H9 (cell line): Measurements from ENCODE around the gene SYT9. TPM values are rescaled to one million over a fixed set of nuclear protein-coding genes. Genes with fewer than 3 reads are reported as not detected.

ENCODE experiments used
- DNase-seq: peaks from one replicate; pipeline ENCODE4 v3.0.0-alpha.2; 2017
- H2AFZ ChIP-seq: one replicate; pipeline ENCODE4 v1.6.1; 2013; ENCODE audit warnings: mild to moderate bottlenecking, low read length, control low read depth, moderate library complexity
- H2AK5ac ChIP-seq: 2 replicates; pipeline ENCODE4 v1.6.1; 2013; ENCODE audit warnings: low read length, control low read depth, mixed read lengths; ENCODE audit not compliant: insufficient read length
- H2BK120ac ChIP-seq: one replicate; pipeline ENCODE4 v1.6.1; 2013; ENCODE audit warnings: low read depth, mild to moderate bottlenecking, low read length, control low read depth, inconsistent platforms; ENCODE audit not compliant: poor library complexity, severe bottlenecking
- H2BK12ac ChIP-seq: 2 replicates; pipeline ENCODE4 v1.6.1; 2013; ENCODE audit warnings: low read length, control low read depth, mixed read lengths, low read depth; ENCODE audit not compliant: insufficient read length
- H2BK15ac ChIP-seq: 2 replicates; pipeline ENCODE4 v1.6.1; 2013; ENCODE audit warnings: low read depth, low read length, control low read depth
- H2BK20ac ChIP-seq: one replicate; pipeline ENCODE4 v1.6.1; 2013; ENCODE audit warnings: low read depth, mild to moderate bottlenecking, low read length, control low read depth, inconsistent platforms; ENCODE audit not compliant: poor library complexity, severe bottlenecking
- H2BK5ac ChIP-seq: 2 replicates; pipeline ENCODE4 v1.6.1; 2013; ENCODE audit warnings: low read length, control low read depth, mixed read lengths; ENCODE audit not compliant: insufficient read length
- H3K14ac ChIP-seq: 2 replicates; pipeline ENCODE4 v1.6.1; 2013; ENCODE audit warnings: low read length, control low read depth; ENCODE audit not compliant: insufficient read depth
- H3K18ac ChIP-seq: 2 replicates; pipeline ENCODE4 v1.6.1; 2013; ENCODE audit warnings: low read depth, mild to moderate bottlenecking, mixed read lengths, low read length, control low read depth; ENCODE audit not compliant: insufficient read length
- H3K23ac ChIP-seq: 2 replicates; pipeline ENCODE4 v1.6.1; 2013; ENCODE audit warnings: low read length, control low read depth, mixed read lengths, low read depth; ENCODE audit not compliant: insufficient read length
- H3K23me2 ChIP-seq: 2 replicates; pipeline ENCODE4 v1.6.1; 2013; ENCODE audit warnings: low read depth, mild to moderate bottlenecking, mixed read lengths, low read length, control low read depth; ENCODE audit not compliant: insufficient read length, poor library complexity, severe bottlenecking
- H3K27ac ChIP-seq: 2 replicates; pipeline ENCODE4 v1.5.1; 2013; ENCODE audit warnings: low read length, control low read depth, mixed read lengths, low read depth; ENCODE audit not compliant: insufficient read length
- H3K27me3 ChIP-seq: 2 replicates; pipeline ENCODE4 v1.6.1; 2013; ENCODE audit warnings: low read length, control low read depth, inconsistent platforms; ENCODE audit not compliant: insufficient read depth
- H3K4ac ChIP-seq: 2 replicates; pipeline ENCODE4 v1.6.1; 2013; ENCODE audit warnings: low read depth, mild to moderate bottlenecking, control low read depth, inconsistent platforms, low read length, moderate library complexity
- H3K4me1 ChIP-seq: 2 replicates; pipeline ENCODE4 v1.6.1; 2013; ENCODE audit warnings: low read length, control low read depth, inconsistent platforms; ENCODE audit not compliant: insufficient read depth
- H3K4me2 ChIP-seq: 2 replicates; pipeline ENCODE4 v1.6.1; 2013; ENCODE audit warnings: low read length, control low read depth, mixed read lengths; ENCODE audit not compliant: insufficient read length, insufficient read depth
- H3K56ac ChIP-seq: 2 replicates; pipeline ENCODE4 v1.6.1; 2013; ENCODE audit warnings: low read depth, mild to moderate bottlenecking, mixed read lengths, low read length, control low read depth; ENCODE audit not compliant: insufficient read length
- H3K79me1 ChIP-seq: 2 replicates; pipeline ENCODE4 v1.6.1; 2013; ENCODE audit warnings: low read depth, mild to moderate bottlenecking, moderate library complexity, low read length, control low read depth, inconsistent platforms; ENCODE audit not compliant: insufficient read depth, poor library complexity, severe bottlenecking
- H3K79me2 ChIP-seq: 2 replicates; pipeline ENCODE4 v1.6.1; 2013; ENCODE audit warnings: low read length, control low read depth, inconsistent platforms; ENCODE audit not compliant: insufficient read depth
- H3K9ac ChIP-seq: 2 replicates; pipeline ENCODE4 v1.6.1; 2013; ENCODE audit warnings: low read length, control low read depth, mixed read lengths; ENCODE audit not compliant: insufficient read length; ENCODE audit errors: extremely low read depth
- H3K9me3 ChIP-seq: one replicate; pipeline ENCODE4 v1.6.1; 2013; ENCODE audit warnings: low read depth, low read length, inconsistent platforms; ENCODE audit not compliant: control insufficient read depth
- H3T11ph ChIP-seq: one replicate; pipeline ENCODE4 v1.6.1; 2013; ENCODE audit warnings: mild to moderate bottlenecking, low read length, control low read depth, inconsistent platforms
- H4K20me1 ChIP-seq: one replicate; pipeline ENCODE4 v1.6.1; 2013; ENCODE audit not compliant: control insufficient read depth, insufficient read length, insufficient read depth
- H4K5ac ChIP-seq: 2 replicates; pipeline ENCODE4 v1.6.1; 2013; ENCODE audit warnings: low read depth, mild to moderate bottlenecking, mixed read lengths, low read length, control low read depth; ENCODE audit not compliant: insufficient read length
- H4K8ac ChIP-seq: replicated peaks from 2 replicates; pipeline ENCODE4 v1.6.1; 2013; ENCODE audit warnings: low read length, control low read depth, mixed read lengths, low read depth; ENCODE audit not compliant: insufficient read length
- H4K91ac ChIP-seq: 2 replicates; pipeline ENCODE4 v1.6.1; 2013; ENCODE audit warnings: low read depth, mild to moderate bottlenecking, moderate library complexity, mixed read lengths, low read length, control low read depth; ENCODE audit not compliant: insufficient read length
- H3K27ac Mint-ChIP-seq, 3 experiments: 2 replicates in 2 of 3; 3 replicates in 1 of 3; pipeline ENCODE4 v1.8.0; 2020 to 2021; ENCODE audit warnings: mixed read lengths in 3 of 3, mild to moderate bottlenecking in 1 of 3, moderate library complexity in 1 of 3
- H3K27me3 Mint-ChIP-seq: 2 replicates; pipeline ENCODE4 v1.8.0; 2021; ENCODE audit warnings: low read depth, mild to moderate bottlenecking, moderate library complexity, mixed read lengths
- H3K36me3 Mint-ChIP-seq, 3 experiments: 2 replicates in 2 of 3; 3 replicates in 1 of 3; pipeline ENCODE4 v1.8.0; 2020 to 2021; ENCODE audit warnings: low read depth in 3 of 3, mixed read lengths in 3 of 3; ENCODE audit not compliant: insufficient read depth in 1 of 3
- H3K4me1 Mint-ChIP-seq, 2 experiments: 2 replicates each; pipeline ENCODE4 v1.8.0; 2020; ENCODE audit warnings: mixed read lengths in 2 of 2
- H3K4me3 Mint-ChIP-seq, 2 experiments: 2 replicates in 1 of 2; 3 replicates in 1 of 2; pipeline ENCODE4 v1.8.0; 2020 to 2021; ENCODE audit warnings: mild to moderate bottlenecking in 2 of 2, mixed read lengths in 2 of 2, moderate library complexity in 1 of 2
- H3K9me3 Mint-ChIP-seq, 2 experiments: 2 replicates in 1 of 2; 3 replicates in 1 of 2; pipeline ENCODE4 v1.8.0; 2020; ENCODE audit warnings: mild to moderate bottlenecking in 2 of 2, mixed read lengths in 2 of 2, moderate library complexity in 1 of 2
- WGBS: extraction: QIAGEN DNeasy Blood & Tissue Kit; methylation state at CpG from one replicate; pipeline ENCODE4 v1.1.7; 2013; ENCODE audit warnings: missing lambda C conversion rate, low lambda C conversion rate, mixed read lengths; ENCODE audit not compliant: insufficient read length; ENCODE audit errors: extremely low coverage; 5-methylcytosine and 5-hydroxymethylcytosine counted together
- total RNA-seq: library from RNA; stranded (reverse); gene quantifications from 2 replicates; pipeline ENCODE4 v1.2.1, GENCODE V29; 2021
- TF ChIP-seq, protein P1 (sequence below): fragments of 200-600 bp; sonication (generic); conservative IDR thresholded peaks from 3 replicates; pipeline ENCODE4 v1.8.0; 2021; ENCODE audit warnings: antibody characterized with exemption, mild to moderate bottlenecking

The SYT9 gene
- total RNA-seq, 1 experiment from 2014 or later: 0.63 TPM

DNA sequence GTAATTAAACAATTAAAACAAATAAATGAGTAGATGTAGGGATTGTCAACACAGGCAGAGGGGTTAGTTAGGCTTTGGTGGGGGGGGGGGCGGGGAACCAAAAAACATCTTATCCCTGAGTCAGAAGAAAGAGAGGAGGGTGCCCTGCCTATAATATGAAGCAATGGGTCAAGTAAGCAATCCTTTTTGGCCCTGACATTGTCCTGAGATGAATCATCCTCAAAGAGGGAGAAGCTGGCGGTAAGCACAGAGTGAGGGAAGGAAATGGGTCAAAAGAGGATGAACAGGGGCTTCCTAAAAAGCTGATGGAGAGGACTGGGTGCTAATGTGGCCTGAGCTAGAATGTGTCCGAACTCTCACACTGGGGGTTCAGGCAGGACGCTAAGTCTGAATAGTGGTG is 238.3 kb downstream of the SYT9 start:
- no peaks in the 10 kb centered on the region for H3K9me3 Mint-ChIP-seq
- Histone ChIP-seq H2BK15ac (no peak overlapping the region), H3K14ac (no peak overlapping the region), H3K4me1 (peaks cover 3% of the 10 kb centered on the region; the same call in 1 of the 2 replicates), H3K23ac (no peak overlapping the region), H4K5ac (no peak overlapping the region), H3K9me3 (no peaks in the 10 kb centered on the region), H2BK5ac (no peak overlapping the region), H2BK12ac (no peak overlapping the region), H3K27me3 (no peaks in the 10 kb centered on the region), H2BK120ac (no peak overlapping the region), H3K18ac (no peak overlapping the region), H3K27ac (no peak overlapping the region), H2AFZ (no peak overlapping the region), H2AK5ac (no peak overlapping the region), H3K79me2 (no peaks in the 10 kb centered on the region), H3K9ac (no peak overlapping the region), H2BK20ac (no peak overlapping the region), H3K56ac (no peak overlapping the region), H3T11ph (no peak overlapping the region), H4K91ac (no peak overlapping the region), H3K4me2 (no peak overlapping the region), H3K23me2 (no peaks in the 10 kb centered on the region), H4K20me1 (no peaks in the 10 kb centered on the region), H3K4ac (no peak overlapping the region), H3K79me1 (no peaks in the 10 kb centered on the region), H4K8ac (no peak overlapping the region)
- no peaks in the 10 kb centered on the region for H3K27me3 Mint-ChIP-seq
- H3K27ac Mint-ChIP-seq: no peak overlapping the region
- no peak for DNase-seq
- peaks cover 23 to 28% of the 10 kb centered on the region in 2 experiments for H3K4me1 Mint-ChIP-seq
- no peaks in the 10 kb centered on the region for H3K36me3 Mint-ChIP-seq
- no CpG with 5 or more reads among the region's 4 CpGs for WGBS
- no peak overlapping the region for H3K4me3 Mint-ChIP-seq
- TF ChIP-seq, protein P1, sequence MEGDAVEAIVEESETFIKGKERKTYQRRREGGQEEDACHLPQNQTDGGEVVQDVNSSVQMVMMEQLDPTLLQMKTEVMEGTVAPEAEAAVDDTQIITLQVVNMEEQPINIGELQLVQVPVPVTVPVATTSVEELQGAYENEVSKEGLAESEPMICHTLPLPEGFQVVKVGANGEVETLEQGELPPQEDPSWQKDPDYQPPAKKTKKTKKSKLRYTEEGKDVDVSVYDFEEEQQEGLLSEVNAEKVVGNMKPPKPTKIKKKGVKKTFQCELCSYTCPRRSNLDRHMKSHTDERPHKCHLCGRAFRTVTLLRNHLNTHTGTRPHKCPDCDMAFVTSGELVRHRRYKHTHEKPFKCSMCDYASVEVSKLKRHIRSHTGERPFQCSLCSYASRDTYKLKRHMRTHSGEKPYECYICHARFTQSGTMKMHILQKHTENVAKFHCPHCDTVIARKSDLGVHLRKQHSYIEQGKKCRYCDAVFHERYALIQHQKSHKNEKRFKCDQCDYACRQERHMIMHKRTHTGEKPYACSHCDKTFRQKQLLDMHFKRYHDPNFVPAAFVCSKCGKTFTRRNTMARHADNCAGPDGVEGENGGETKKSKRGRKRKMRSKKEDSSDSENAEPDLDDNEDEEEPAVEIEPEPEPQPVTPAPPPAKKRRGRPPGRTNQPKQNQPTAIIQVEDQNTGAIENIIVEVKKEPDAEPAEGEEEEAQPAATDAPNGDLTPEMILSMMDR: no peak
